Neural progenitor cell (in vitro differentiated cells): ENCODE data around the gene RND3. TPM values are rescaled to one million over a fixed set of nuclear protein-coding genes. Genes with fewer than 3 reads are reported as not detected.

Experiments used
- DNase-seq: peaks from one replicate; pipeline ENCODE4 v3.0.0-alpha.2; 2016; ENCODE audit warnings: low spot score
- H2AFZ ChIP-seq: fragments of 200-600 bp; sonication (generic); replicated peaks from 2 replicates; pipeline ENCODE4 v1.6.1; 2016; ENCODE audit warnings: antibody characterized with exemption
- H3F3A ChIP-seq: fragments of 200-600 bp; sonication (generic); 2 replicates; pipeline ENCODE4 v1.6.1; 2016; ENCODE audit warnings: antibody characterized with exemption, low read depth
- H3K27ac ChIP-seq: fragments of 200-600 bp; sonication (generic); 2 replicates; pipeline ENCODE4 v1.5.1; 2016; ENCODE audit warnings: mild to moderate bottlenecking
- H3K27me3 ChIP-seq: fragments of 200-600 bp; sonication (generic); 2 replicates; pipeline ENCODE4 v1.6.1; 2016; ENCODE audit warnings: mild to moderate bottlenecking, moderate library complexity
- H3K36me3 ChIP-seq: fragments of 200-600 bp; sonication (generic); 2 replicates; pipeline ENCODE4 v1.5.1; 2016
- H3K4me1 ChIP-seq: fragments of 200-600 bp; sonication (generic); 2 replicates; pipeline ENCODE4 v1.6.1; 2016; ENCODE audit warnings: mixed run types
- H3K4me2 ChIP-seq: fragments of 200-600 bp; sonication (generic); 2 replicates; pipeline ENCODE4 v1.6.1; 2016
- H3K4me3 ChIP-seq: fragments of 200-600 bp; sonication (generic); 2 replicates; pipeline ENCODE4 v1.5.1; 2016
- H3K79me2 ChIP-seq: fragments of 200-600 bp; sonication (generic); 2 replicates; pipeline ENCODE4 v1.6.1; 2016; ENCODE audit warnings: low read depth
- H3K9ac ChIP-seq: fragments of 200-600 bp; sonication (generic); 2 replicates; pipeline ENCODE4 v1.6.1; 2016
- H3K9me3 ChIP-seq: fragments of 200-600 bp; sonication (generic); 2 replicates; pipeline ENCODE4 v1.5.1; 2016; ENCODE audit warnings: low read depth
- H4K20me1 ChIP-seq: fragments of 200-600 bp; sonication (generic); 2 replicates; pipeline ENCODE4 v1.6.1; 2016; ENCODE audit warnings: low read depth
- H3K27ac Mint-ChIP-seq: 3 replicates; pipeline ENCODE4 v1.8.0; 2021; ENCODE audit warnings: mixed read lengths
- H3K27me3 Mint-ChIP-seq: 2 replicates; pipeline ENCODE4 v1.8.0; 2022; ENCODE audit warnings: low read depth, mild to moderate bottlenecking, inconsistent platforms, moderate library complexity, mixed read lengths; ENCODE audit not compliant: insufficient read depth
- H3K36me3 Mint-ChIP-seq: 3 replicates; pipeline ENCODE4 v1.8.0; 2021; ENCODE audit warnings: mixed read lengths
- H3K4me1 Mint-ChIP-seq: 3 replicates; pipeline ENCODE4 v1.8.0; 2021; ENCODE audit warnings: mixed read lengths
- H3K4me3 Mint-ChIP-seq: 3 replicates; pipeline ENCODE4 v1.8.0; 2021; ENCODE audit warnings: mild to moderate bottlenecking, moderate library complexity, mixed read lengths
- H3K9me3 Mint-ChIP-seq: 3 replicates; pipeline ENCODE4 v1.8.0; 2020; ENCODE audit warnings: mixed read lengths
- CTCF ChIP-seq: fragments of 200-600 bp; sonication (generic); IDR thresholded peaks from 2 replicates; pipeline ENCODE4 v1.5.1; 2017; ENCODE audit warnings: antibody characterized with exemption, mild to moderate bottlenecking
- EZH2 ChIP-seq: fragments of 200-600 bp; sonication (generic); IDR thresholded peaks from 2 replicates; pipeline ENCODE4 v1.6.1; 2017; ENCODE audit warnings: antibody characterized with exemption, mild to moderate bottlenecking, moderate library complexity
- EZH2phosphoT487 ChIP-seq: fragments of 200-600 bp; sonication (generic); IDR thresholded peaks from 2 replicates; pipeline ENCODE4 v1.6.1; 2017; ENCODE audit warnings: antibody characterized with exemption
- total RNA-seq: library from RNA; depleted of rRNA; stranded (reverse); fragments of >200 nt; gene quantifications from 2 replicates; pipeline ENCODE4 v1.2.3, GENCODE V29; 2015; ENCODE audit warnings: low replicate concordance

The RND3 gene
- total RNA-seq, 1 donor from 2014 or later, result 4.0 TPM

DNA sequence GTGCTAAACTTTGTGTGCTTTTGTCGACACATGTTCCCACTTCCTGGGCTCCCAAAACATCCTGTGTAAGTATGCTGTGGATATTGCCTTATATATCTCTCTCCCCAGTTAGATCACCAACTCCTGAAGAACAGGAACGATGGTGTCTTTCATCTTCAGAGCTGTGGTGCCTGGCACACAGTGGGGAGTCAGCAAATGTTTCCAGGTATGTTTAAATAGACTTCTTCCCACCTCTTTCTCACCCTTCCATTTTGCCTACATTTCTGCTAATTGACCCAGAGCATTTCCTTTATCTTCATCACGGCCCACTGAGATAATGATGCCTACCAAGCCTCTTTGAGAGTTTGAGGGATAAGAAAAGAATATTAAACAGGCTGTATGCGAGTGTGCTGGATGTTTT lies 60.7 kb downstream of the RND3 start:
- H3K36me3 Mint-ChIP-seq, result no peaks in the 10 kb centered on the region
- no peak overlapping the region for H3K27ac ChIP-seq
- H3K36me3 ChIP-seq, result no peaks in the 10 kb centered on the region
- no peak overlapping the region for H3K4me2 ChIP-seq
- H3K9me3 Mint-ChIP-seq, result no peaks in the 10 kb centered on the region
- no peak for TF ChIP-seq EZH2phosphoT487
- no peak for TF ChIP-seq CTCF
- no peak for TF ChIP-seq EZH2
- H3K27me3 ChIP-seq, result no peaks in the 10 kb centered on the region
- peaks cover 5% of the 10 kb centered on the region for H3K27me3 Mint-ChIP-seq
- no peaks in the 10 kb centered on the region for H3K79me2 ChIP-seq
- peaks cover 58% of the 10 kb centered on the region for H3K4me1 Mint-ChIP-seq
- H2AFZ ChIP-seq, result no peak overlapping the region
- H4K20me1 ChIP-seq, result no peaks in the 10 kb centered on the region
- H3K4me1 ChIP-seq, result peaks cover 9% of the 10 kb centered on the region
- H3F3A ChIP-seq, result peaks cover 8% of the 10 kb centered on the region
- H3K27ac Mint-ChIP-seq, result peak overlapping the region; percentile 82
- no peak for DNase-seq
- H3K4me3 Mint-ChIP-seq, result no peak overlapping the region
- H3K9ac ChIP-seq, result no peak overlapping the region
- no peak overlapping the region for H3K4me3 ChIP-seq
- H3K9me3 ChIP-seq, result no peaks in the 10 kb centered on the region

DNA sequence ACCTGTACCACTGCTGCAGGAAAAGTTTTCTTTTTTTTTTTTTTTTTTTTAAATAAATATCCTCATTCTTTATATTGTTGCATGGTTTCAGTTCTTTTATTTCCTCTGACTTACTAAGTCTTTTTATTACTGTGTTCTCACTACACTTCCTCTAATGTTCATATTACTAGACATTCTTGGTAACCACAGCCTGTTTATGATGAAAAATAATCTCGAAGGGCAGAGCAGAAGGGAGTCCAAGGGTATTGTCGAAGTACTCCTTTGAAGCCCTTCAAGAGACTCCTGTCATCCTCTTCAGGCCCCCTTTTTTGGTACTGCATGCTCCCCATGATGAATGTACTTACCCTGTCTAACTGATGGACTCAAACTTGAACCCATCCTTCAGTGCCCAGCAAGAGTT lies 61.2 kb downstream of the RND3 start:
- Histone ChIP-seq H3K9me3 (no peaks in the 10 kb centered on the region), H3K9ac (no peak overlapping the region), H3K27me3 (no peaks in the 10 kb centered on the region), H3K4me1 (peaks cover 9% of the 10 kb centered on the region), H3K36me3 (no peaks in the 10 kb centered on the region), H4K20me1 (no peaks in the 10 kb centered on the region), H3F3A (peaks cover 8% of the 10 kb centered on the region), H3K79me2 (no peaks in the 10 kb centered on the region), H3K27ac (no peak overlapping the region), H3K4me2 (no peak overlapping the region), H3K4me3 (no peak overlapping the region), H2AFZ (no peak overlapping the region)
- no peak for DNase-seq
- no peak for TF ChIP-seq EZH2
- no peak for TF ChIP-seq EZH2phosphoT487
- TF ChIP-seq CTCF, result no peak
- peaks cover 5% of the 10 kb centered on the region for H3K27me3 Mint-ChIP-seq
- peaks cover 54% of the 10 kb centered on the region for H3K4me1 Mint-ChIP-seq
- H3K4me3 Mint-ChIP-seq, result no peak overlapping the region
- peak overlapping the region; percentile 82 for H3K27ac Mint-ChIP-seq
- no peaks in the 10 kb centered on the region for H3K36me3 Mint-ChIP-seq
- no peaks in the 10 kb centered on the region for H3K9me3 Mint-ChIP-seq

DNA sequence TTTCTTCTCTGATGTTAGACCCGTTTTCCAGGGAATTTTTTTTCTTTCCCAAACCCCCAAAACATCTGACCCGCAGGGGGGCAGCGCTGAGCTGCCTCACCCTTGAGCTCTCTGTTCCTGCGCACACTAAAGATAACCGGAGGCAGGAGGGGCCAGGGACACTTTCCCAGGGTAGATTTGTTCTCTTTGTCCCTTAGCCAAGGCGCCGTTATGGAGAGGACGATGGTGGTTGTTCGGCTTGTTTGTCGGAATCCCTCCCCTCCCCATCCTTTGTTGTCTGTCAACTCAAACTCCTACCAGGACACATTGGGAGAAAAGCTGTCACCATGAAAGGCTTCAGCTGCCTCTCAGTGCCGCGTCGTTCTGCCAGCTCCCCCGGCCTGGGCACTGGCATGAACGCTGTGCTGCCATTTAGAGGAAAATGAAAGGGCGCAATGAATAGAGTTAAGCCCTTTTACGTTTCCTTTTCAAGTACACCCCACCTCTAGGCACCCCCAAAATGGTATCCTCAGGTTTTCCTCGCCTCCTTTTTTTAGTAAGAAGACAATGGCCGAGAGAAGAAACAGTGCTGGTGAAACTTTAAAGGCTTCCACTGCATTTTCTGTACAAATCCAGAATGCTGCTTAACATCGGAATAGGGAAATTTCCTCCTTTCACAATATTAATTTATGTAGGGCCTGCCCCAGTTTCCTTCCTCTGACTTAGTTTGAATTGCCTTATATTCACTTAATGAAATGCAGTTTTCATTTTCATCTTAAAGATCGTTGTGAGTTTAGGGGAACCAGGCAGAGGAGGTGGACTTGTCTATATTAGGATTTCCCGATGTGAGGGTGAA lies 62.1 kb downstream of the RND3 start:
- H3K36me3 ChIP-seq, result no peaks in the 10 kb centered on the region
- H3K4me1 ChIP-seq, result peaks cover 9% of the 10 kb centered on the region
- TF ChIP-seq CTCF (peak; percentile 39), EZH2 (no peak)
- Mint-ChIP-seq H3K4me3 (peak overlapping the region; percentile 41), H3K9me3 (no peaks in the 10 kb centered on the region), H3K27me3 (peaks cover 5% of the 10 kb centered on the region), H3K36me3 (no peaks in the 10 kb centered on the region), H3K4me1 (peaks cover 50% of the 10 kb centered on the region), H3K27ac (peak overlapping the region; percentile 72)
- H3F3A ChIP-seq, result peaks cover 8% of the 10 kb centered on the region
- H3K27ac ChIP-seq, result no peak overlapping the region
- H4K20me1 ChIP-seq, result no peaks in the 10 kb centered on the region
- H3K27me3 ChIP-seq, result no peaks in the 10 kb centered on the region
- H2AFZ ChIP-seq, result peak overlapping the region; percentile 27
- H3K4me3 ChIP-seq, result no peak overlapping the region
- no peaks in the 10 kb centered on the region for H3K79me2 ChIP-seq
- no peak overlapping the region for H3K9ac ChIP-seq
- H3K4me2 ChIP-seq, result peak overlapping the region; percentile 24
- DNase-seq, result peak; percentile 72
- no peaks in the 10 kb centered on the region for H3K9me3 ChIP-seq
